CD4-positive, CD25-positive, alpha-beta regulatory T cell (primary cell): ENCODE measurements around the gene LMNTD2. TPM values are rescaled to one million over a fixed set of nuclear protein-coding genes. Genes with fewer than 3 reads are reported as not detected.

ENCODE experiments used
- ATAC-seq, 2 donors: fragments of 150-1000 bp; cut with Tn5 transposase; one replicate each; pipeline ENCODE4 v1.10.0; 2021; ENCODE audit warnings: low read depth in 2 of 2, moderate number of reproducible peaks in 2 of 2, moderate library complexity in 1 of 2
- DNase-seq, 3 donors: peaks; one replicate each; pipeline versions ENCODE4 v3.0.0 to v3.0.0-alpha.2; 2012 to 2022; ENCODE audit warnings: mixed read lengths in 1 of 3
- H3K27ac ChIP-seq: one replicate; pipeline ENCODE4 v1.7.0; 2013; ENCODE audit warnings: mild to moderate bottlenecking, low read length; ENCODE audit not compliant: insufficient read depth, poor library complexity, severe bottlenecking
- H3K27me3 ChIP-seq: one replicate; pipeline ENCODE4 v1.7.0; 2013; ENCODE audit warnings: low read length; ENCODE audit not compliant: control insufficient read depth, insufficient read depth
- H3K36me3 ChIP-seq: one replicate; pipeline ENCODE4 v1.7.0; 2013; ENCODE audit warnings: mild to moderate bottlenecking, low read length, moderate library complexity; ENCODE audit not compliant: control insufficient read depth, insufficient read depth
- H3K4me1 ChIP-seq: 2 replicates; pipeline ENCODE4 v1.7.0; 2013; ENCODE audit warnings: mild to moderate bottlenecking, low read length; ENCODE audit not compliant: insufficient read depth, control insufficient read depth, poor library complexity, severe bottlenecking
- H3K4me3 ChIP-seq: one replicate; pipeline ENCODE4 v1.7.0; 2013; ENCODE audit warnings: low read depth, mild to moderate bottlenecking, low read length, moderate library complexity
- H3K9me3 ChIP-seq, 2 experiments: 1 replicate in 1 of 2; 2 replicates in 1 of 2; pipeline ENCODE4 v1.7.0; 2013; ENCODE audit warnings: low read length in 2 of 2, mild to moderate bottlenecking in 1 of 2, moderate library complexity in 1 of 2; ENCODE audit not compliant: control insufficient read depth in 2 of 2
- H3K27ac Mint-ChIP-seq, 3 donors: one replicate each; pipeline ENCODE4 v1.8.0; 2020 to 2022; ENCODE audit warnings: mild to moderate bottlenecking in 3 of 3, mixed read lengths in 3 of 3, moderate library complexity in 2 of 3
- H3K27me3 Mint-ChIP-seq: one replicate; pipeline ENCODE4 v1.8.0; 2022; ENCODE audit warnings: mild to moderate bottlenecking, mixed read lengths
- H3K36me3 Mint-ChIP-seq: one replicate; pipeline ENCODE4 v1.8.0; 2020; ENCODE audit warnings: mixed read lengths
- H3K4me1 Mint-ChIP-seq, 4 donors: one replicate each; pipeline ENCODE4 v1.8.0; 2020 to 2022; ENCODE audit warnings: mixed read lengths in 4 of 4, mild to moderate bottlenecking in 1 of 4
- H3K4me3 Mint-ChIP-seq, 4 donors: one replicate each; pipeline ENCODE4 v1.8.0; 2020 to 2022; ENCODE audit warnings: mild to moderate bottlenecking in 4 of 4, mixed read lengths in 4 of 4, moderate library complexity in 3 of 4
- H3K9me3 Mint-ChIP-seq, 7 donors: one replicate each; pipeline ENCODE4 v1.8.0; 2020 to 2022; ENCODE audit warnings: mixed read lengths in 7 of 7, mild to moderate bottlenecking in 3 of 7, moderate library complexity in 2 of 7
- polyA plus RNA-seq, 4 donors: library from polyadenylated mRNA; unstranded; fragments of 300-500 nt; fragmentation: Illumina TruSeq; gene quantifications; one replicate each; pipeline ENCODE4 v1.2.3, GENCODE V29; 2021
- total RNA-seq: library from RNA; stranded (reverse); gene quantifications from one replicate; pipeline ENCODE4 v1.2.3, GENCODE V29; 2022

LMNTD2 gene
- total and polyA plus RNA-seq, 5 donors from 2014 or later = 0.79 to 5.1 (median 1.1) TPM

GRCh38 chr11:544817-545166 lies 15.7 kb downstream of the LMNTD2 start:
- no peaks in the 10 kb centered on the region for H3K9me3 Mint-ChIP-seq
- H3K36me3 Mint-ChIP-seq = peaks cover 3% of the 10 kb centered on the region
- H3K36me3 ChIP-seq = no peaks in the 10 kb centered on the region
- no peak for DNase-seq
- no peak for ATAC-seq
- no peak overlapping the region for H3K27ac ChIP-seq
- H3K27me3 Mint-ChIP-seq = peaks cover 5% of the 10 kb centered on the region
- H3K4me3 Mint-ChIP-seq = no peak overlapping the region
- H3K9me3 ChIP-seq = no peaks in the 10 kb centered on the region
- H3K4me1 Mint-ChIP-seq = no peaks in the 10 kb centered on the region
- H3K27me3 ChIP-seq = no peaks in the 10 kb centered on the region
- no peak overlapping the region for H3K4me3 ChIP-seq
- H3K27ac Mint-ChIP-seq = no peak overlapping the region
- no peaks in the 10 kb centered on the region for H3K4me1 ChIP-seq

GRCh38 chr11:541433-541885 lies 19.1 kb downstream of the LMNTD2 start:
- Mint-ChIP-seq H3K4me3 (no peak overlapping the region), H3K36me3 (peaks cover 3% of the 10 kb centered on the region), H3K9me3 (no peaks in the 10 kb centered on the region), H3K4me1 (peaks cover 0 to 20% (median 9%) of the 10 kb centered on the region in 4 donors), H3K27ac (no peak overlapping the region), H3K27me3 (no peaks in the 10 kb centered on the region)
- Histone ChIP-seq H3K27ac (no peak overlapping the region), H3K4me1 (peaks cover 22% of the 10 kb centered on the region), H3K9me3 (no peaks in the 10 kb centered on the region), H3K36me3 (no peaks in the 10 kb centered on the region), H3K4me3 (no peak overlapping the region), H3K27me3 (no peaks in the 10 kb centered on the region)
- DNase-seq (no peak), ATAC-seq (no peak)

GRCh38 chr11:540583-541432 lies 19.7 kb downstream of the LMNTD2 start:
- peaks cover 0 to 24% (median 11%) of the 10 kb centered on the region in 4 donors for H3K4me1 Mint-ChIP-seq
- H3K27me3 ChIP-seq = no peaks in the 10 kb centered on the region
- no peak overlapping the region for H3K4me3 Mint-ChIP-seq
- H3K27me3 Mint-ChIP-seq = no peaks in the 10 kb centered on the region
- H3K36me3 ChIP-seq = no peaks in the 10 kb centered on the region
- DNase-seq = no peak
- H3K27ac Mint-ChIP-seq = no peak overlapping the region
- H3K4me3 ChIP-seq = no peak overlapping the region
- ATAC-seq = no peak
- no peaks in the 10 kb centered on the region for H3K9me3 Mint-ChIP-seq
- no peak overlapping the region for H3K27ac ChIP-seq
- H3K9me3 ChIP-seq = no peaks in the 10 kb centered on the region
- peaks cover 29% of the 10 kb centered on the region for H3K4me1 ChIP-seq
- peaks cover 3% of the 10 kb centered on the region for H3K36me3 Mint-ChIP-seq

- no peaks in the 10 kb centered on the region for H3K27me3 Mint-ChIP-seq
- Histone ChIP-seq H3K27me3 (no peaks in the 10 kb centered on the region), H3K9me3 (no peaks in the 10 kb centered on the region), H3K27ac (no peak overlapping the region), H3K36me3 (no peaks in the 10 kb centered on the region), H3K4me3 (no peak overlapping the region), H3K4me1 (peaks cover 31% of the 10 kb centered on the region)
- ATAC-seq (no peak), DNase-seq (no peak)
- H3K4me3 Mint-ChIP-seq = no peak overlapping the region
- peaks cover 3% of the 10 kb centered on the region for H3K36me3 Mint-ChIP-seq
- H3K27ac Mint-ChIP-seq = no peak overlapping the region
- H3K4me1 Mint-ChIP-seq = peaks cover 0 to 24% (median 11%) of the 10 kb centered on the region in 4 donors
- H3K9me3 Mint-ChIP-seq = no peaks in the 10 kb centered on the region
Observed at GRCh38 chr11:539971-540481, 20.5 kb downstream of the LMNTD2 start.

GRCh38 chr11:538431-539051 lies 22.0 kb downstream of the LMNTD2 start:
- no peak overlapping the region for H3K27ac ChIP-seq
- H3K27me3 ChIP-seq = no peaks in the 10 kb centered on the region
- H3K4me3 Mint-ChIP-seq = peak overlapping the region; percentile 69 to 95 (median 90)
- H3K4me1 Mint-ChIP-seq = peaks cover 0 to 24% (median 11%) of the 10 kb centered on the region in 4 donors
- ATAC-seq = no peak
- H3K36me3 Mint-ChIP-seq = peaks cover 3% of the 10 kb centered on the region
- no peaks in the 10 kb centered on the region for H3K36me3 ChIP-seq
- no peak for DNase-seq
- H3K9me3 ChIP-seq = no peaks in the 10 kb centered on the region
- H3K9me3 Mint-ChIP-seq = no peaks in the 10 kb centered on the region
- H3K27me3 Mint-ChIP-seq = no peaks in the 10 kb centered on the region
- peaks cover 44% of the 10 kb centered on the region for H3K4me1 ChIP-seq
- H3K27ac Mint-ChIP-seq = peak overlapping the region in 1 of 3 donors; percentile 51
- no peak overlapping the region for H3K4me3 ChIP-seq

GRCh38 chr11:537622-538430 lies 22.7 kb downstream of the LMNTD2 start:
- ATAC-seq (no peak), DNase-seq (no peak)
- Mint-ChIP-seq H3K36me3 (peaks cover 3% of the 10 kb centered on the region), H3K27me3 (no peaks in the 10 kb centered on the region), H3K9me3 (no peaks in the 10 kb centered on the region), H3K27ac (peak overlapping the region in 2 of 3 donors; percentile 36 to 86), H3K4me3 (peak overlapping the region; percentile 83 to 95 (median 90)), H3K4me1 (peaks cover 0 to 24% (median 11%) of the 10 kb centered on the region in 4 donors)
- H3K36me3 ChIP-seq = no peaks in the 10 kb centered on the region
- H3K27me3 ChIP-seq = no peaks in the 10 kb centered on the region
- H3K27ac ChIP-seq = peak overlapping the region; percentile 90
- H3K4me3 ChIP-seq = peak overlapping the region; percentile 32
- H3K4me1 ChIP-seq = peaks cover 44% of the 10 kb centered on the region
- H3K9me3 ChIP-seq = no peaks in the 10 kb centered on the region

- Histone ChIP-seq H3K36me3 (peaks cover 3% of the 10 kb centered on the region), H3K4me1 (peaks cover 44% of the 10 kb centered on the region), H3K27ac (peak within 1 kb of the TSS; percentile 90), H3K4me3 (peak within 1 kb of the TSS; percentile 32), H3K9me3 (no peaks in the 10 kb centered on the region), H3K27me3 (no peaks in the 10 kb centered on the region)
- H3K4me3 Mint-ChIP-seq = peak within 1 kb of the TSS; percentile 93 to 97 (median 96)
- H3K27me3 Mint-ChIP-seq = no peaks in the 10 kb centered on the region
- peak; percentile 44 to 52 for ATAC-seq
- H3K4me1 Mint-ChIP-seq = peaks cover 0 to 24% (median 11%) of the 10 kb centered on the region in 4 donors
- no peaks in the 10 kb centered on the region for H3K36me3 Mint-ChIP-seq
- H3K27ac Mint-ChIP-seq = peak within 1 kb of the TSS; percentile 86 to 98 (median 95)
- H3K9me3 Mint-ChIP-seq = no peaks in the 10 kb centered on the region
- DNase-seq = peak; percentile 89 to 93 (median 93)
Observed at GRCh38 chr11:536841-537621, 23.5 kb downstream of the LMNTD2 start, which contains the start of gene LRRC56. Gene LRRC56, plus strand, starts transcription at chr11:537527. Its CDS starts 3,158 bp downstream, at chr11:540685.
